ENCODE measurements around the gene UXT. TPM values are rescaled to one million over a fixed set of nuclear protein-coding genes. Genes with fewer than 3 reads are reported as not detected.
"Not testable (repeated sequence)": the region's sequence is repeated elsewhere in the genome, so short reads cannot be mapped to it uniquely, and the experiment has no call there.

UXT gene
- total RNA-seq, 3 donors from 2014 or later, result 130 to 155 (median 140) TPM

DNA sequence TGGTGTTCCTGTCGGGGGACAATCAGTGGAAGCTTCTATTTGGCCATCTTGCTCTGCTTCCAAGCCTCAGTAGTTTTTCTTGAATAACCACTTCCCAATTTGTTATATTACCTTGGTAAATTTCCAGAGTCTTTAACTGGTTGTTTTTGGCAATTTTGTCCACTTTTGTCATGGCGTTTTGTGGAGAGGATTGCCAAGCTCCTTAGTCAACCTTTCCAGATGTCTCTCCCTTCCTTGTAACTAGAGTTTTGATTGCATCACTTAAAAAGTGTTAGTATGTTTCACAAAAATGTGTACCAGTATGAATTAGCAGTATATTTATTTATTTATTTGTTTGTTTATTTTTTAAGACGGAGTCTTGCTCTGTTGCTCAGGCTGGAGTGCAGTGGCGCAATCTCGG lies 15.8 kb upstream of the UXT start:
- Histone ChIP-seq H3K27ac (no peak overlapping the region), H3K9me3 (no peaks in the 10 kb centered on the region), H3K27me3 (peaks cover 0 to 18% of the 10 kb centered on the region in 2 donors), H3K4me1 (no peaks in the 10 kb centered on the region), H3K4me3 (no peak overlapping the region), H3K36me3 (no peaks in the 10 kb centered on the region)
- intact Hi-C loops (cut with DNase I; ENCODE audit: low total_unique reads), result no loop called here
- TF ChIP-seq POLR2AphosphoS5 (IDR thresholded peaks at IDR 0.05) (no peak), POLR2A (IDR thresholded peaks at IDR 0.05) (no peak)
- TF ChIP-seq, protein P1, sequence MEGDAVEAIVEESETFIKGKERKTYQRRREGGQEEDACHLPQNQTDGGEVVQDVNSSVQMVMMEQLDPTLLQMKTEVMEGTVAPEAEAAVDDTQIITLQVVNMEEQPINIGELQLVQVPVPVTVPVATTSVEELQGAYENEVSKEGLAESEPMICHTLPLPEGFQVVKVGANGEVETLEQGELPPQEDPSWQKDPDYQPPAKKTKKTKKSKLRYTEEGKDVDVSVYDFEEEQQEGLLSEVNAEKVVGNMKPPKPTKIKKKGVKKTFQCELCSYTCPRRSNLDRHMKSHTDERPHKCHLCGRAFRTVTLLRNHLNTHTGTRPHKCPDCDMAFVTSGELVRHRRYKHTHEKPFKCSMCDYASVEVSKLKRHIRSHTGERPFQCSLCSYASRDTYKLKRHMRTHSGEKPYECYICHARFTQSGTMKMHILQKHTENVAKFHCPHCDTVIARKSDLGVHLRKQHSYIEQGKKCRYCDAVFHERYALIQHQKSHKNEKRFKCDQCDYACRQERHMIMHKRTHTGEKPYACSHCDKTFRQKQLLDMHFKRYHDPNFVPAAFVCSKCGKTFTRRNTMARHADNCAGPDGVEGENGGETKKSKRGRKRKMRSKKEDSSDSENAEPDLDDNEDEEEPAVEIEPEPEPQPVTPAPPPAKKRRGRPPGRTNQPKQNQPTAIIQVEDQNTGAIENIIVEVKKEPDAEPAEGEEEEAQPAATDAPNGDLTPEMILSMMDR (IDR thresholded peaks at IDR 0.05), result no peak
- DNase-seq (ENCODE audit: low spot score in 2 of 2), result no peak

DNA sequence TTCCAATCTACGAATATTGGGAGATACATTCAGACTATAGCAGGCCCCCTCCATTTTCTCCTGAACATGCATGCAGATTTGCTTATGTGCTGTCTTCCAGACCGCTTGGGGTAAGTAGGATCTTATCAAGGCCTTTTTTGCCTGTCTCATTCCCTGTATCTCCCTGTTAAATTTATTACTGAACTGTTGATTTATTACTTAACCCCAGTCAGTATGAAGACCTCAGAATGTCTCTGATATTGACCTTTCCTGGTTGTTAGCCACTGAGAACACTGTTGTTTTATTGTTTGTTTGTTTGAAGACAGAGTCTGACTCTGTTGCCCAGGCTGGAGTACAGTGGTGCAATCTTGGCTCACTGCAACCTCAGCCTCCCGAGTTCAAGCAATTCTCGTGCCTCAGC lies 6.8 kb upstream of the UXT start:
- intact Hi-C loops (cut with DNase I; ENCODE audit: low total_unique reads); DNase-seq (ENCODE audit: low spot score in 2 of 2): not testable (repeated sequence)

DNA sequence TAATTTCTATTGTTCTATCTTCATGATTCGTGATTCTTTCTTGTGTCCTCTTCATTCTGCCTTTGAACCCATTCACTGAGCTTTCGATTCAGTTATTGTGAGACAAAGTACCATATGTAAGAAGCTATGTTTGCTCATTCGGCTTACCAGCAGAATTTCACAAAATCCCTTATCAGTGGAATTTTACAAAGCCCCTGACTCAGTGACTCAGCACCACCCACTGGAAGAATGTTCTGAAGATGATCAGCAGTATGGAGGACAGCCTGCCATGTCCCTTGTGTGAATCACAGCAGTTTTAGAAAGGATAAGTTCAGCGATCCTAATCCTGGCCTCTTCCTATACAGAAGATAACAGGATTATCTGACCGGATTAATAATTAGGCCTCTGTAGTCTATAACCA lies 5.8 kb upstream of the UXT start:
- Histone ChIP-seq H3K4me3 (no peak overlapping the region), H3K36me3 (no peaks in the 10 kb centered on the region), H3K9me3 (no peaks in the 10 kb centered on the region), H3K27me3 (peaks cover 0 to 3% of the 10 kb centered on the region in 2 donors), H3K4me1 (no peaks in the 10 kb centered on the region), H3K27ac (no peak overlapping the region)
- DNase-seq (ENCODE audit: low spot score in 2 of 2), result no peak
- TF ChIP-seq POLR2A (IDR thresholded peaks at IDR 0.05) (no peak), POLR2AphosphoS5 (IDR thresholded peaks at IDR 0.05) (no peak)
- TF ChIP-seq, protein P1 (IDR thresholded peaks at IDR 0.05), result no peak
- intact Hi-C loops (cut with DNase I; ENCODE audit: low total_unique reads), result no loop called here

More for the DNA sequence above, 6.8 kb upstream of the UXT start:
- H3K36me3 ChIP-seq, H3K27ac ChIP-seq, H3K4me3 ChIP-seq, H3K27me3 ChIP-seq, H3K9me3 ChIP-seq, H3K4me1 ChIP-seq: not testable (repeated sequence)

DNA sequence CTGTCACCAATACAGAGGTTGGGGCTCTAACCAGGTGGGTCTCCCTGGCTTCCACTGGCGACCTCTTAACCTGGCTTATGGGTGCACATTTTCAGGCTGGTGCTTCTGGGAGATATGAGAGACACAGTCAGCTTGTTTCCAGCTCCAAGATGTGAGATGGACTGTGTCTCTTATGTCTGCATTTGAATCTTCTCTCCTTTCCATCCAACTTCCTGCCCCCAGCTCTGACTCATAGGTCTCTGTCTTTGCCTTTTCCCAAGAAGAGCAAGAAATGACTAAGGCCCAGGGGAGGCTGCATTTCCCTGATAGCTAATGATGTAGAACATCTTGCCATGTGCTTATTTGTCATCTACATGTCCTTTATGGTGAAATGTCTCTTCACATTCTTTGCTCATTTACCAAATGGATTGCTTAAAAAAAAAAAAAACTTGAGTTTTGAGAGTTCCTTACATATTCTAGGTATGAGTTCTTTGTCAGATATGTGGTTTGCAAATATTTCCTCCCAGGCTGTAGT lies 3.2 kb upstream of the UXT start:
- peaks cover 0 to 3% of the 10 kb centered on the region in 2 donors for H3K27me3 ChIP-seq
- TF ChIP-seq POLR2A (IDR thresholded peaks at IDR 0.05) (no peak), POLR2AphosphoS5 (IDR thresholded peaks at IDR 0.05) (no peak)
- TF ChIP-seq, protein P1 (IDR thresholded peaks at IDR 0.05), result no peak
- intact Hi-C loops (cut with DNase I; ENCODE audit: low total_unique reads), result no loop called here
- H3K4me1 ChIP-seq, result no peaks in the 10 kb centered on the region
- H3K27ac ChIP-seq, result peak overlapping the region in 1 of 2 donors; percentile 20
- no peak for DNase-seq (ENCODE audit: low spot score in 2 of 2)
- no peaks in the 10 kb centered on the region for H3K36me3 ChIP-seq
- no peaks in the 10 kb centered on the region for H3K9me3 ChIP-seq
- H3K4me3 ChIP-seq, result no peak overlapping the region

DNA sequence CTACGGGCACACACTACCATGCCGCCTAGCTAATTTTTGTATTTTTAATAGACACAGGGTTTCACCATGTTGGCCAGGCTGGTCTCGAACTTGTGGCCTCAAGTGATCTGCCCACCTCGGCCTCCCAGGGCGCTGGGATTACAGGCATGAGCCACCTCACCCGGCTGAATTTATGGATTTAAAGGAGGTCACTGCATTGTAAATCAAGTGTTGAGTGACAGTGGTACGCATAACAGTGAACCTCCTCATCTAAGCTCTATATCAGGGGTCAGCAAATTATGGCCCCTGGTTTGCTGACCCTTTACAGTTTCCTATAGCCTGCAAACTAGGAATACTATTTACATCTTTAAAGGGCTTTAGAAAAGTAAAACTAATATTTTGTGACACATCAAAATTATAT lies 2.6 kb upstream of the UXT start:
- Histone ChIP-seq H3K4me3 (no peak overlapping the region), H3K27me3 (peaks cover 0 to 4% of the 10 kb centered on the region in 2 donors), H3K9me3 (no peaks in the 10 kb centered on the region), H3K27ac (no peak overlapping the region), H3K4me1 (no peaks in the 10 kb centered on the region), H3K36me3 (no peaks in the 10 kb centered on the region)
- TF ChIP-seq, protein P1 (IDR thresholded peaks at IDR 0.05), result no peak
- no peak for TF ChIP-seq POLR2A (IDR thresholded peaks at IDR 0.05)
- TF ChIP-seq POLR2AphosphoS5 (IDR thresholded peaks at IDR 0.05), result no peak
- intact Hi-C loops (cut with DNase I; ENCODE audit: low total_unique reads), result no loop called here
- no peak for DNase-seq (ENCODE audit: low spot score in 2 of 2)

DNA sequence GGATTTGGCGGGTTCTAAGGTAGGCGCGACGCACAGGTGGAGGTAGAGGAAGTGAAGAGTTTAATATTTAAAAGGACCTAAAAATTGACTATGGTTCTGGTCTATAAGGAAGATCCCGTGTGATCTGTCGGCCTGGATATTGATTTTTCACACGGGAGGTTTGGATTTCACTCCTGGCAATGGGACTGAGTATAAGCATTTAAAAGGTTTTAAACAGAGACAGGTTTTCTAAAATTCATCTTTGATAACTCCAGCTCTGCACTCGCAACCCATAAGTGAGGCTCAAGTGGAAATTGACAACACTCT lies 394 bp upstream of the UXT start:
- peak overlapping the region; percentile 55 to 74 (median 61) for H3K4me3 ChIP-seq
- intact Hi-C loops (cut with DNase I; ENCODE audit: low total_unique reads), result no loop called here
- H3K27ac ChIP-seq, result peak overlapping the region; percentile 95 to 98
- peaks cover 0 to 7% of the 10 kb centered on the region in 2 donors for H3K27me3 ChIP-seq
- DNase-seq (ENCODE audit: low spot score in 2 of 2), result no peak
- H3K9me3 ChIP-seq, result no peaks in the 10 kb centered on the region
- TF ChIP-seq, protein P1 (IDR thresholded peaks at IDR 0.05), result no peak
- no peak for TF ChIP-seq POLR2A (IDR thresholded peaks at IDR 0.05)
- no peak for TF ChIP-seq POLR2AphosphoS5 (IDR thresholded peaks at IDR 0.05)
- no peaks in the 10 kb centered on the region for H3K4me1 ChIP-seq
- H3K36me3 ChIP-seq, result no peaks in the 10 kb centered on the region
